Lower leg skin (tissue), 3 donors: Measurements from ENCODE around the gene NODAL.
"Not testable (repeated sequence)": the region's sequence is repeated elsewhere in the genome, so short reads cannot be mapped to it uniquely, and the experiment has no call there.

Experiments used
- CTCF ChIP-seq, 3 donors: fragments of 450-650 bp; IDR thresholded peaks; one replicate each; pipeline ENCODE4 v1.5.1; 2016; ENCODE audit warnings: antibody characterized with exemption in 3 of 3, mild to moderate bottlenecking in 3 of 3, moderate library complexity in 2 of 3
- POLR2A ChIP-seq, 2 donors: fragments of 450-650 bp; IDR thresholded peaks; one replicate each; pipeline ENCODE4 v1.6.1; 2016 to 2017; ENCODE audit warnings: antibody characterized with exemption in 2 of 2, mild to moderate bottlenecking in 1 of 2, moderate library complexity in 1 of 2

GRCh38 chr10:70483872-70484271, 42.4 kb upstream of the NODAL start:
- not testable (repeated sequence) for TF ChIP-seq CTCF, POLR2A (IDR thresholded peaks at IDR 0.05)
